GM12873 (cell line): ENCODE results near the gene SRF.

Experiments
- TF ChIP-seq, protein P1 (sequence below): IDR thresholded peaks from 2 replicates; pipeline ENCODE4 v1.5.1; 2012; ENCODE audit warnings: low read depth, mild to moderate bottlenecking, moderate library complexity, low read length, control low read depth; ENCODE audit not compliant: insufficient read depth; ENCODE audit errors: missing control alignments

SRF gene

DNA sequence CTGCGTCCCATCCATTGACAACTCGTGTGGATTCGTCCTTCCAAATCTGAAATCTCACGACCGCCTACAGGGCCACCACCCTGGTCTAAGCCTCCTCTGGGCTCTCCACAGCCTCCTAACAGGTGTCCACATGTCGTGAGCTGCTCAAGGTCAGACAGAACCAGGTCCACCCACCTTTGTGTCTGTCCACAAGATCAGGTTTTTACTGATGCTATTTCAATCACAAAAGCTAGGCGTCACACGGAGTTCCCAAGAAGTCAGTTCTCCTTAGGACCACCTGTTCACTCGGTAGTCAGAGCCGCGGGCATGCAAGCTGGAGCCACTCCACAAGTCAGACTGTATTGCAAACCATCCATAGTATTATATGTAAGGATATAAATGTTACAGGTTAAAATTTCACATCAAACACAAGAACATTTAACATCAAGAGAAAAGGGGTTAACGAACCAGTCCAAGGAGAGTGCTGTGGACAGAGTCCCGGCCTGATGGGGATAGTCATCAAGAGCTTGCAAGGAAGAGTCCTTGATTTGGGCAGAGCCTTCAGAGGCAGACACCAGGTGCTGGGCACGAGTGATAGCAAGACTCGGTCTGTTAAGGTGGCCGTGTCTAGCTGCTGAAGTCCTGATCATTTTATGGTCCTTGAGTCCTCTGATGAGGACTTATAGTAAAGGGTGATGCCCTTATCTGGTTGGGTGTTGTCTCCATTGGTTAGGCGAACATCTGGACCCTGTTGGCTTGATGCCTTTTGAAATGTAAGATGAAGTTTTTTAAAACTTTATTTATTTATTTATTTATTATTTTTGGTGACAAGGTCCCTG, 58.9 kb downstream of the SRF start:
- TF ChIP-seq, protein P1, sequence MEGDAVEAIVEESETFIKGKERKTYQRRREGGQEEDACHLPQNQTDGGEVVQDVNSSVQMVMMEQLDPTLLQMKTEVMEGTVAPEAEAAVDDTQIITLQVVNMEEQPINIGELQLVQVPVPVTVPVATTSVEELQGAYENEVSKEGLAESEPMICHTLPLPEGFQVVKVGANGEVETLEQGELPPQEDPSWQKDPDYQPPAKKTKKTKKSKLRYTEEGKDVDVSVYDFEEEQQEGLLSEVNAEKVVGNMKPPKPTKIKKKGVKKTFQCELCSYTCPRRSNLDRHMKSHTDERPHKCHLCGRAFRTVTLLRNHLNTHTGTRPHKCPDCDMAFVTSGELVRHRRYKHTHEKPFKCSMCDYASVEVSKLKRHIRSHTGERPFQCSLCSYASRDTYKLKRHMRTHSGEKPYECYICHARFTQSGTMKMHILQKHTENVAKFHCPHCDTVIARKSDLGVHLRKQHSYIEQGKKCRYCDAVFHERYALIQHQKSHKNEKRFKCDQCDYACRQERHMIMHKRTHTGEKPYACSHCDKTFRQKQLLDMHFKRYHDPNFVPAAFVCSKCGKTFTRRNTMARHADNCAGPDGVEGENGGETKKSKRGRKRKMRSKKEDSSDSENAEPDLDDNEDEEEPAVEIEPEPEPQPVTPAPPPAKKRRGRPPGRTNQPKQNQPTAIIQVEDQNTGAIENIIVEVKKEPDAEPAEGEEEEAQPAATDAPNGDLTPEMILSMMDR, result no peak

DNA sequence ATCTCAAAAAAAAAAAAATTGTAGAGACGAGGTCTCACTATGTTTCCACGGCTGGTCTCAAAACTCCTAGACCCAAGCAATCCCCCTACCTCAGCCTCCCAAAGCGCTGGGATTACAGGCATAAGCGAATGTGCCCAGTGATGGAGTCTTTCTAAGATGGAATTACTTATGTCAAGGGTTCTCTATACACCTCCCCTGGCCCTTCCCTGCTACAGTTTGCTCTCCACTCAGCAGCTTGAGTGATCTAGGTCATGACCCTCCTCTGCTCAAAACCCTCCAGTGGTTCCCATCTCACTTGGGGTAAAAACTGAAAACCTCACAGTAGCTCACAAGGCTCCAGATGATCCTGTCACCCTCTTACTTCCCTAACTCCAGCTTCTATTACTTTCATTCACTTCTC, 60.0 kb downstream of the SRF start:
- TF ChIP-seq, protein P1, result no peak
